HG02938 (cell line): ENCODE data around the gene RPGRIP1.
"Not testable (repeated sequence)": the region's sequence is repeated elsewhere in the genome, so short reads cannot be mapped to it uniquely, and the experiment has no call there.

Experiments
- ATAC-seq: cut with Tn5 transposase; IDR thresholded peaks from one replicate; pipeline ENCODE4 v1.9.1; 2021; ENCODE audit warnings: mild to moderate bottlenecking, moderate library complexity; ENCODE audit not compliant: unreplicated experiment

The RPGRIP1 gene

DNA sequence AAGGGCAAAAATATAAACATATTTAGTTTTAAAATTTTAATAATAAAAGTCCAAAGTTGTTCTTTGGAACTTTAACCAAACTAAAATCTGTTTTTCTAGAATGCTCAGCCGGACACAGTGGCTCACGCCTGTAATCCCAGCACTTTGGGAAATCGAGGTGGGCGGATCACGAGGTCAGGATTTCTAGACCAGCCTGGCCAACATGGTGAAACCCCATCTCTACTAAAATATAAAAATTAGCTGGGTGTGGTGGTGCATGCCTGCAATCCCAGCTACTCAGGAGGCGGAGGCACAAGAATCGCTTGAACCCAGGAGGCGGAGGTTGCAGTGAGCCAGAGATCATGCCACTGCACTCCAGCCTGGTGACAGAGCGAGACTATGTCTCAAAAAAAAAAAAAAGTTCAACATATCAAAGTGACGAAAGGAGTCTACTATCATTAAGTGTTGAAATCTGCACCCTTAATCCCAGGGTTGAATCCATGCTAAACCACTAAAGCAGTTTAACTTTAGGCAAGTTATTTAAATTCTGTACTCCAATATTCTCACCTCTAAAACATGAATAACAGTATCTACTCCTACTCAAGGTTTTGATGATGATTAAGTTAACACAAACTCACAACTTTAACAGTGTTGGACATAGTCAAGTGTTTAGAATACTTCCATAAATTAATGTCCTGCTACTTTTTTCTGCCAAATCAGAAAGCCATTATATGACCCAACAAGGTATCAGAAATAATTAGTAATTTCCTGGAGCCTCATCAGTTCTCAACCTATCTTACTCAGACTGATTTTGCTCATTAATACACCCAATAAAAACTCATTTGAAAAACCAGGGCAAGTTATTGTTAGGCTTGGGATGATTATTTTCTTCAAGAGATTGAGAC, 21.6 kb upstream of the RPGRIP1 start:
- no peak for ATAC-seq

DNA sequence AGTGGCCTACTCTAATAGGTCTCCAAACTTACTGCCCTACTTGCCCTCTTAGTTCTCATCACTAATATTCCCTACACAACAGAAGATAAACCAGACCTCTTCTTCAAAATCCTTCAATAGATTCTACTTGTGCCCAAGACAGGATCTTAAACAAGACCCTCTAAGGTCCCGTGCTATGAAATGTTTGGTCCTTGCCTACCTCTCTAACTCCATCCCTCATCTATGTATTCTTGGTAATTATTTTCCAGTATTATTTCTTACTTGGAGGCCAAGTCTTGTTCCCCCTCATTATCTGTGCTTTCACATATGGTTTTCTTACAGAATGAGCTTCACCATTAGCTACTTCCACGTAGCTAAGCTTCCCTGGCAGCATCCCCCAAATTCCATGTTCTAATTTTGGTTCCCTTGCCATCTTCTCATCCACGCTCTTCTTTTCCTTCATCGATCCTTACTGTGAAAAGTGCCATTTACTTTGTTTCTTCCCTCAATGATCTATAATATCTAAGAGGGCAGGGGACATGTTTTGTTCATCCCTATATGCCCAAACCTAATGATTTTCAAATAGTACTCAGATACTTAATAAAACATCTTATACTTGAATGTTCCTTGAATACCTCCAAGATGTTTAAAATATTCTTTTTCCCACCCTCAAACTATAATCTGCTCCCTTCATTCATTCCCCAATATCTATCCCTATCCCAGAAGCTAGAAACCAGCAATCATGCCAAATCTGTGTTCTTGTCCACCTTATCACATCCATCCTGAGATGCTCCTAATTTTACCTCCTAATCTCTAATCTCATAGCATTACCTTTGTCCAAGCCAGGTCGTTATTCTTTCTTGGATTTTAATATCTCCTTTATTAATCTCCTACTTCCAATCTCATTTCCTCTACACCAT, 20.7 kb upstream of the RPGRIP1 start:
- no peak for ATAC-seq

DNA sequence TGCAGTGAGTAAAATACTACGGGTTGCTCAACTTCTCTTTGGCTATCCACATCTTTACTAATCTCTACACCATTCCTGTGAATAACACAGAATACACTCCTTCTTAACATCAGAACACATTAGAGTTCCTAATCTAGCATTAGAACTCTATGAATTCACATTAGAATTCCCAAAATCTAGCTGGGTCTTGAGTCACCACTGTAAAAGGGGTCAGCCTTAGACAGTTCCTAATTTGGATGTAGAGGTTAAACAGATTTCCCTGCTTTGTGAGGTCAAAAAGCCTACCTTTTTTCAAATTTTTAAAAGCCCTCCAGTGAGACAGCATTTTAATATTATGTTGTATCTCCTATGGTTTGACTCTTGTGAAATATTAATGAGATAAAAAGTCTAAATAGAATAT, 18.1 kb upstream of the RPGRIP1 start:
- no peak for ATAC-seq

DNA sequence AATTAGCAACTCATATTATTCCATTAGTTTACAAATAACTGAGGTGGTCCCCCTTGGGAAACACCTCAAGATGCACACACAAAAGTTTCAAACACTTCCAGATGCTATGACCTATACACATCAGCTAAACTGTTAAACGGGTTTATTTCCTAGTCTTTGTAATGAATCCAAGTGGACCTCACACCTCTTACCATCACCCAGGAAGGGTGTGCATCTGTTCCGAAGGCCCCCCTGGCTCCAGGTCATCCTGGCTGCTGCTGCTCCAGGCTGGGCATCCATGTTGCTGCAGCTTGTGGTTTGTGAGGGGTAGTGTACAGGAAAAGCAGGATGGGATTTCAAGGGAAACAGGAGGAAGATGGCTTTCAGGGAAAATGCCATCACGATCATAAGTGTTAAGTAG, 17.5 kb upstream of the RPGRIP1 start:
- no peak for ATAC-seq

DNA sequence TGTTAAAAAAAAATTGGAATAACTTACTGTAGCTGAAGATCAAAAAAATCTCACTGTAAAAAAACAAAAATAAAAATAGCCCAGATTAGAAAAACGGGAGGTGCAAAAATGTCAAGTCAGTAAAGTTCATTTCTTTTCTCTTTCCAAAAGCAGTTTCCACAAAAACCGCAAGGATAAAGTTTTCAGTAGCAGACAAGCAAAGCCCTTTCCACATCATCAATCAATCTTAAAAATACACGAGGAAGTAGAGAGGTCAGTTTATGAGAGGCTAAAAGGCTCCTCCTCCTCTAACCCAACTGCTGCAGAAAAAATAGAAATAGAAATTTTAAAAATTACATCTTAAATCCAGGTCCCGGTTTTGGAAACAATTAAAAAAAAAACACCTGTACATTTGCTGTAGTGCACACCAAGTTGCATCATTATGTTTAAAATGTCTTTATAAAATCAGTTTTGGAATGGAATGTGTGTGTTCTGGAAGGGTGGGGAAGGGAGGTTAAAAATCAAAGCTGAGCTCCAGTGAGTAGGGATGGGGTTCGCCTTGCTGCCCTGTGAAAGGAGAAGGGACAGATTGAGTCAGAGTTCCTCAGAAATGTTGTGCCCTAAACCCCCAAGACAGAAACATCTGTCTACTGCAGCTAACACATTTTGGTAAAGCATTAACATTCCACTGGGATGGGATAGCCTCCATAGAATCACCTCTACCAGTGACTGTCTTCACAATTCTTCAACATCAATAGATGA, 16.4 kb upstream of the RPGRIP1 start:
- no peak for ATAC-seq

DNA sequence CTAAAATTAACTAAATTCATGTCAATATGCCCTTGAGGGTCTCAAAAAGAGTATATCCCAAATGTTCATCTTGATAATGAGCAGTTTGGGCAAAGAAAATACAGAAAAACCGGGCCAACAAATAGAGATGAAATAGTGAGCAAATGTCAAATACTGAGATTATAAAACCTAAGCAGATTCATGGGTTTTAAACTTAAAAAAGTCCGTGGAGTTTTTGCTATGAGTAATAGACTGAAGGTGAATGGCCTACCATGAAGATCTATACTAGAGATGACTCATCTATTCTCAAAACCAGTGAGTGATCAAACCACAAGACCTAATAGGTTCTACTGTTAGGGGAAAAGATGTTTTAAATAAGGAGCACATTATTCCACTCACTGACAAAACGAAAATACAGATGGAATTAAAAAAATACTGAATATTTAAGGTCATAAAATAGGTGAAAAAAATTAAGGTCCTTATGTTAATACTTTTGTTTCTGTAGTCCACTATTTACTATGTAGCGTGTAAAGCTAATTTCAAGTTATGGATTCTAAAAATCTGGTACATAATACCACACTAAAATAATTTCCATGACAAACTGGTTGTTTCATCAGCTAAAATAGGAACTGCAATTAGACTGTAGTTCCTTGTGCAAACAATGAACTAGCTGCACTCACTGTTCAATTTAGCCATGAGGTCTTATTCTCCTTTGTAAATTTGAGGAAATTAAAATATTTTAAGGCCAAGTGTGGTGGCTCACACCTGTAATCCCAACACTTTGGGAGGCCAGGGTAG, 15.7 kb upstream of the RPGRIP1 start:
- ATAC-seq, result peak; percentile 71

DNA sequence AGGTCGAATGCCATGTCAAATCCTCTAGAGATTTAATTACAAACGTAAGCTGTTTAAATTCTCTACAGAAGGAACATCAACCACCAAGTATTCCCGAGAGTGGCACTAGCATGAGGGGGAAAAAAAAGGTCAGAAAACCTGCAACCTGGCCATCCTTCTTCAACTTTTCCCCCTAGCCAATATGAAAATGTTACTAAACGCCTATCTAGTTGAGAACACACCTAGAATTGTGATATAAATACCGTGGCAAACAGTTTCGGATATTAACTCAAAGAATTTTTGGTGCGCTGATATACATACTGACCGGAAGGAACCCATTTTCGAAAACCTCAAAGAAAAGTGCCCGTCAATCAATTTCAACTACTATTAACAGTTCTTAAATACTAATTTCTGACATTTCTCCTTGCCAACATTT, 12.4 kb upstream of the RPGRIP1 start:
- ATAC-seq, result no peak

DNA sequence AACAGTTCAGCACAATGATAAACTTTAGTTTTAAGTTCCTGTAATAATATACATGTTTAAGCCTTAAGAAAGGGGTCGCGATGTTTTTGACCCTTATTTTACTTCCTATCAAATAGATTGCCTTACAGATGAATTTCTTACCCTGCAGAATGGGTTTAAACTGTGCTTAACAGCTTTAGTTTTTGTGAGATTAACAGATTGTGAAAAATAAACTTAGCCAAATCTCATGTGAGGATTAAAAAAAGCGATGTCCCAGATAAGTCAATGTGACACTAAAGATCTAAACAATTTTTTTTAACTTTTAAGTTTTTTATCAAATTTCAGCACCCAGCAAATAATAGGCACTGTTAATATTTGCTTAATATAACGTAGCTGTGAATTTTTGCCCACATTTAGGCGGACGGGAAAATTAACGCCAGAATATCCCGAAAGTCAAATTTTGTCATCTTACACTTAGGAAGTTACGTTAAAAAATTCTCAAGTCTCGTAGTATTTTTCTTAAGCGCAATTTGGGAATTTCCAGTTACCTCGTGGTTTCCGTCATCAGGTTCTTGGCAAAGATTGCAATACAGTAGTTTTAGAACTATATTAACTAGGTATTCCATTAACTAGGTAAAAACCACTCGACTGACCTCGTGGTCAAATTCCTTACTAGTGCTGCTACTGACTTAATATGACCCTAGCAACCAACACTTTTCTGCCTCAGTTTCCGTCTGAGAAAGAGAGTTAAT, 11.8 kb upstream of the RPGRIP1 start:
- ATAC-seq, result no peak

DNA sequence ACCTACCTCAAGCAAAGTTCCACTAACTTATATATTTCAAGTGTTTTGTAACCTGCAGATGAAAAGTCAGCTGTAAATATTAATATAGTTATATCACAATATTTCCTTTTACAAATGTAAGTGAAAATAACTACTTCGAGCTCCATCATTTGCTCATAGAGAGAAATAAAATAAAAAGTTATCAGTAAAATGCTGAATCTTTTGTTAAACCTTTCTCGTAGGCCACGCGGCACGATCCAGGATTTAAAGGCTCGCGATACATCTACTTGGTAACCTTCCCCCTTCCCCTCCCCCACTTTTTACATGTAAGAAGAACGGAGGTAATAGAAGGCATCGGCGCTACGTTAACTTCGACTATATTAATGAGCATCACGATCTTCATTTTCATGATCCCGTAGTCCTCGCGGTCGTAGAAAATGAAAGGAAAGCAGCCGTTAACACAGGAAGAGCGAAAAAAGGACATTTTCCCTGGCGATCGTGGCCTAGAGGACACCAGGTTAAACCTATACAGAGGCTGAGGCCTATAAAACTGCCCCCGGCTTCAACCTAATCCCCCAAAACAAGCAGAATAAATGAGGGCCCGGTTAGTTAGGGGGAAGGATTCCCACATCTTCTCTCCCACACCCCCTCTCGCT, 11.1 kb upstream of the RPGRIP1 start:
- ATAC-seq, result no peak

DNA sequence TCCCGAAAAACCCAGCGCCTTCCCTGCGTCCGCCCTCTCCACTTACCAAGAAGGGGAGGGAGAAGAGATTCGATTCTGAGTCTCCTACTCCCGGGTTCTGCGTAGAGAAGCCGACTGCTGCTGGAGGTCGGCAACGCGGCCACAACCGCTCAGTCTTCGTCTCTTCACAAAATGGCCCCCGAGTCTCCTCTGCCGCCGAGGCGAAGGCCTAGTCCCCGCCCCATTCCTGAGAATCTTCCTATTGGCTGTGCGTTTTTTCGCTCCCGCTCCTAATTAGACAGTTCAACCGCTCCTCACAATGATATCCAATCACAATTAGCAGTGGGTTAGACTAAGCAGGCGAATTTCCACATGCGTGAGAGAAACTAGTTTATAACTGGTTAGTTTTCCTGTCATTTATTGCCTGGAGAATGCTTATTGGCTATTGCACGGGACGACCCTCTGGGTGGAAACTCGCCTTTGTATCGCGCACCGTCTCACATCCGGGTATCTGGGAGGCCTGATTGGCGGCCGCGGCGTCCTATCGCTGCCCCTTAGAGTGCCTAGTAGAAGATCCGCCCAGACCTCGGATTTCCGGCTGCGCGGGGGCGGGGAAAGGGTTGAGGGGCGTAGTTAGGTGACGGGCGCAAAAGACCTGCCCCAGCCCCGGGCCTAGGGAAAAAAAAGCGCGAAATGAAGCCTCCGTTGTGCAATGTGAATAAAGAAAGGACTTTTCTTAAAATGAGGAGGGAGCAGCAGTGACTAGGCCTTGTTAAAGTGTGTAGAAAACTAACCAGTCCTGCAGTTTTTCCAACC, 10.4 kb upstream of the RPGRIP1 start, which contains the start of gene HNRNPC:
Gene HNRNPC (minus strand): TSS at position 191 of the 795 bp plus-strand sequence. CDS start 35,249 bp downstream, outside the sequence.
- ATAC-seq, result peak; percentile 89

DNA sequence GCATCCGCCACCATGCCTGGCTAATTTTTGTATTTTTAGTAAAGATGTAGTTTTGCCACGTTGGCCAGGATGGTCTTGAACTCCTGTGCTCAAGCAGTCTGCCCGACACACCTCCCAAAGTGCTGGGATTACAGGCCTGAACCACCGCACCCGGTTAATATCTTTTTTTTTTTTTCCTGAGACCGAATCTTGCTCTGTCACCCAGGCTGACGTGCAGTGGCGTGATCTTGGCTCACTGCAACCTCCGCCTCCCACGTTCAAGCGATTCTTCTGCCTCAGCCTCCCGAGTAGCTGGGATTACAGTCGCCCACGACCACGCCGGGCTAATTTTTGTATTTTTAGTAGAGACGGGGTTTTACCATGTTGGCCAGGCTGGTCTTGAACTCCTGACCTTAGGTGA, 7.2 kb upstream of the RPGRIP1 start:
- not testable (repeated sequence) for ATAC-seq

DNA sequence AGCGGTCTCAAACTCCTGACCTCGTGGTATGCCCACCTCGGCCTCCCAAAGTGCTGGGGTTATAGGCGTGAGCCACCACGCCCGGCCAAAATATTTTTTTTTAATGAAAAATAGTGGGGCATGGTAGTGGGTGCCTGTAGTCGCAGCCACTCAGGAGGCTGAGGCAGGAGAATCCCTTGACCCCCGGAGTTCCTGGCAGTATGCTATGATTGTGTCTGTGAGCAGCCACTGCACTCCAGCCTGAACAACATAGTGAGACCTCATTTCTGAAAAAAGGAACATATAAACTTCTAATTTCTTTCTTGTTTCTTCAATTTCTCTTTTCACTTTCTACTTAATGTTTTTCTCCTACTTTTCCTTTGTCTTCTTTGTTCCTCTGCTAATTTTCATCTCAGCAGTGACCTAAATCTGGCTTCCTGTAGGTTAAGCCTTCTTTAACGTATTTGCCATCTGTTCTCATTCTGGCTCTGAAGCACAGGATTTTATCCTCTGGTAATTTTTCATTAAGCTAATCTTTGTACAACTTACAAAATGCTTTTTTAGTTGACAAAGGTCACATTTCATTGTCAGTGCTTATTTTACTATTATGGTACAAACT, 4.5 kb upstream of the RPGRIP1 start:
- no peak for ATAC-seq

DNA sequence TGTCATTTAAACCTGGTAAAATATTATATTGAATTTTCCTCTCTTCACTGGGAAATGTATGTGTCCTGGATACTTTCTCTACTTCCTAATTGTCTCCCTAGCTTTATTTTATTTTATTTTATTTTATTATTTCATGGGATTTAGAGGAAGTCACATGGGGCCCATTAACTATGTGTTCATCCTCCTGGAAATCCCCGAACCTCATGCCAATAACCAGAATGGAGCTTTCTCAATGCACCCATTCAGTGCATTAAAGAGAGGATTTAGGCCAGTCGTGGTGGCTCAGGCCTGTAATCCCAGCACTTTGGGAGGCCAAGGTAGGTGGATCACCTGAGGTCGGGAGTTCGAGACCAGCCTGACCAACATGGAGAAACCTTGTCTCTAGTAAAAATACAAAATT, 1.3 kb upstream of the RPGRIP1 start:
- no peak for ATAC-seq

DNA sequence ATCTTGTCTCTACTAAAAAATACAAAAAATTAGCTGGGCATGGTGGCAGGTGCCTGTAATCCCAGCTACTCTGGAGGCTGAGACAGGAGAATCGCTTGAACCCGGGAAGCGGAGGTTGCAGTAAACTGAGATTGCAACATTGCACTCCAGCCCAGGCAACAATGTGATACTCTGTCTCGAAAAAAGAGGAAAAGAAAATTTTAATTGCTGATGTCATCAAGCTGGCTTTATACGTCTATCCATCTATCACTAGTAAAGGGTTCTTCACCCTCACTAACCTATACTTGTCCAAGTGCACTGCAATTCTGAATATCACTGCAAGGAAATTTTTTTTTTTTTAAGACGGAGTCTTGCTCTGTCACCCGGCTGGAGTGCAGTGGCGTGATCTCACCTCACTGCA, 2.0 kb downstream of the RPGRIP1 start:
- not testable (repeated sequence) for ATAC-seq

DNA sequence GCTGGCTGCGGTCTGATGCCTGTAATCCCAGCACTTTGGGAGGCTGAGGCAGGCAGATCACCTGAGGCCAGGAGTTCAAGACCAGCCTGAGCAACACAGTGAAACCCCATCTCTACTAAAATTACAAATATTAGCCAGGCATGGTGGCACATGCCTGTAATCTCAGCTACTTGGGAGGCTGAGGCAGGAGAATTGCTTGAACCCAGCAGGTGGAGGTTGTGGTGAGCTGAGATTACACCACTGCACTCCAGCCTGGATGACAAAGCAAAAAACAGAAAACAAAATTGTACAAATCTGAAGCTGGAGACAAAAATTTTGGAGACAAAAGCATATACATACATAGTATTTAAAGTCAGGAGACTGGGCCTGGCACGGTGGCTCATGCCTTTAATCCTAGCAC, 6.6 kb downstream of the RPGRIP1 start:
- ATAC-seq, result not testable (repeated sequence)

DNA sequence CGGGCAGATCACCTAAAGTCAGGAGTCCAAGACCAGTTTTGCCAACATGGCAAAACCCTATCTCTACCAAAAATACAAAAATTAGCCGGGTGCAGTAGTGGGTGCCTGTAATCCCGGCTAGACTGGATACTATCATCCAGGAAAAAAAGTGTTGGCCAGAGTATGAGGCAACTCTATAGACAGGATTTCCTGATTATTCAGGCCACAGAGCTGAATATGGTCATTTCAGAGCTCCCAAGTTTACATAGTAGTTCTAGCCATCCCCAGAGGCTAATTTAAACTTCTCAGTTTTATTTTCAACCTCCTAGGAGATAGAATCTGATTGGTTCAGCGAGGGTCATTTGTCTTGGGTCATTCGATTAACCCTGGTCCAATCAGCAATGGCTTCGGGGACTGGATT, 7.3 kb downstream of the RPGRIP1 start:
- ATAC-seq, result no peak

DNA sequence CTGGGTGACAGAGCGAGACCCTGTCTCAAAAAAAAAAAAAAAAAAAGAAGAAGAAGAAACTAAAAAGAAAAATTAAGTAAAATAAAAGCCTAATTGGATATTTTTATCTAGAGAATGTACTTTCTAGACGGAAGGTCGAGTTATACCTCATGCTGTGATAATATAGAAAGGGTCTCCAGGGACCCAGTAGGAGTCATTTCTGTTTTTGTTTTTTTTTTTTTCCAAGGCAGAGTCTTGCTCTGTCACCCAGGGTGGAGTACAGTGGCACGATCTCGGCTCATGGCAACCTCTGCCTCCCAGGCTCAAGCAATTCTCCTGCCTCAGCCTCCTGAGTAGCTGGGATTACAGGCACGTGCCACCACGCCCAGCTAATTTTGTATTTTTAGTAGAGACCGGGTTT, 14.1 kb downstream of the RPGRIP1 start:
- ATAC-seq, result not testable (repeated sequence)

DNA sequence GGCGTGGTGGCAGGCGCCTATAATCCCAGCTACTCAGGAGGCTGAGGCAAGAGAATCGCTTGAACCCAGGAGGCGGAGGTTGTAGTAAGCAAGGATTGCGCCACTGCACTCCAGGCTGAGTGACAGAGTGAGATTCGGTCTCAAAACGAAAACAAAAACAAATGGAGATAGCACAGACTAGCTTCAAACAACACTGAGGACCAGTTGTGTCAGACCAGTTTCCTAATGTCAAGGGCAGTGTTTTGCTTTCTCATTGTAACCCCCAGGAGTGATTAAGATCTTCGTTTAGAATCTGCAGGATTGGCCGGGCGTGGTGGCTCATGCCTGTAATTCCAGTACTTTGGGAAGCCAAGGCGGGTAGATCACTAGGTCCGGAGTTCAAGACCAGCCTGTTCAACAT, 18.5 kb downstream of the RPGRIP1 start:
- no peak for ATAC-seq
